Measurements from ENCODE around the gene IQSEC3.
"Not testable (repeated sequence)": the region's sequence is repeated elsewhere in the genome, so short reads cannot be mapped to it uniquely, and the experiment has no call there.

IQSEC3 gene

GRCh38 chr12:128079-128478, 61.5 kb downstream of the IQSEC3 start:
- no peaks in the 10 kb centered on the region for H3K4me1 ChIP-seq (ENCODE audit: control insufficient read depth, insufficient read depth, low read length)
- H3K27ac ChIP-seq (ENCODE audit: low read length) = no peak overlapping the region
- H3K9ac ChIP-seq (ENCODE audit: low read length in 2 of 2) = no peak overlapping the region
- no peaks in the 10 kb centered on the region for H3K9me3 ChIP-seq (ENCODE audit: control insufficient read depth in 2 of 2, low read length in 2 of 2)
- no peak overlapping the region for H3K4me3 ChIP-seq (ENCODE audit: low read length in 2 of 2)
- H3K27me3 ChIP-seq (ENCODE audit: control insufficient read depth in 1 of 2, insufficient read depth in 2 of 2, low read length in 2 of 2) = peaks cover 8 to 20% of the 10 kb centered on the region in 2 donors
- no peaks in the 10 kb centered on the region for H3K36me3 ChIP-seq (ENCODE audit: control insufficient read depth in 2 of 2, insufficient read depth in 2 of 2, low read length in 2 of 2)

GRCh38 chr12:129001-129400, 62.4 kb downstream of the IQSEC3 start:
- H3K9ac ChIP-seq (ENCODE audit: low read length in 2 of 2) = no peak overlapping the region
- H3K9me3 ChIP-seq (ENCODE audit: control insufficient read depth in 2 of 2, low read length in 2 of 2) = no peaks in the 10 kb centered on the region
- no peak overlapping the region for H3K27ac ChIP-seq (ENCODE audit: low read length)
- H3K27me3 ChIP-seq (ENCODE audit: control insufficient read depth in 1 of 2, insufficient read depth in 2 of 2, low read length in 2 of 2) = peaks cover 8 to 20% of the 10 kb centered on the region in 2 donors
- H3K36me3 ChIP-seq (ENCODE audit: control insufficient read depth in 2 of 2, insufficient read depth in 2 of 2, low read length in 2 of 2) = no peaks in the 10 kb centered on the region
- no peak overlapping the region for H3K4me3 ChIP-seq (ENCODE audit: low read length in 2 of 2)
- no peaks in the 10 kb centered on the region for H3K4me1 ChIP-seq (ENCODE audit: control insufficient read depth, insufficient read depth, low read length)

GRCh38 chr12:130519-130918, 64.0 kb downstream of the IQSEC3 start:
- no peaks in the 10 kb centered on the region for H3K4me1 ChIP-seq (ENCODE audit: control insufficient read depth, insufficient read depth, low read length)
- H3K36me3 ChIP-seq (ENCODE audit: control insufficient read depth in 2 of 2, insufficient read depth in 2 of 2, low read length in 2 of 2) = no peaks in the 10 kb centered on the region
- H3K4me3 ChIP-seq (ENCODE audit: low read length in 2 of 2) = no peak overlapping the region
- H3K27me3 ChIP-seq (ENCODE audit: control insufficient read depth in 1 of 2, insufficient read depth in 2 of 2, low read length in 2 of 2) = peaks cover 2 to 19% of the 10 kb centered on the region in 2 donors
- H3K27ac ChIP-seq (ENCODE audit: low read length) = no peak overlapping the region
- no peak overlapping the region for H3K9ac ChIP-seq (ENCODE audit: low read length in 2 of 2)
- no peaks in the 10 kb centered on the region for H3K9me3 ChIP-seq (ENCODE audit: control insufficient read depth in 2 of 2, low read length in 2 of 2)

- Histone ChIP-seq H3K4me3 (ENCODE audit: low read length in 2 of 2) (no peak overlapping the region), H3K9ac (ENCODE audit: low read length in 2 of 2) (no peak overlapping the region), H3K9me3 (ENCODE audit: control insufficient read depth in 2 of 2, low read length in 2 of 2) (no peaks in the 10 kb centered on the region), H3K27me3 (ENCODE audit: control insufficient read depth in 1 of 2, insufficient read depth in 2 of 2, low read length in 2 of 2) (peaks cover 0 to 23% of the 10 kb centered on the region in 2 donors), H3K4me1 (ENCODE audit: control insufficient read depth, insufficient read depth, low read length) (no peaks in the 10 kb centered on the region), H3K36me3 (ENCODE audit: control insufficient read depth in 2 of 2, insufficient read depth in 2 of 2, low read length in 2 of 2) (no peaks in the 10 kb centered on the region), H3K27ac (ENCODE audit: low read length) (no peak overlapping the region)
Measured at GRCh38 chr12:131008-131407, 64.4 kb downstream of the IQSEC3 start.

- Histone ChIP-seq H3K36me3 (ENCODE audit: control insufficient read depth in 2 of 2, insufficient read depth in 2 of 2, low read length in 2 of 2) (no peaks in the 10 kb centered on the region), H3K27ac (ENCODE audit: low read length) (no peak overlapping the region), H3K9ac (ENCODE audit: low read length in 2 of 2) (no peak overlapping the region), H3K4me3 (ENCODE audit: low read length in 2 of 2) (no peak overlapping the region), H3K4me1 (ENCODE audit: control insufficient read depth, insufficient read depth, low read length) (no peaks in the 10 kb centered on the region), H3K9me3 (ENCODE audit: control insufficient read depth in 2 of 2, low read length in 2 of 2) (no peaks in the 10 kb centered on the region), H3K27me3 (ENCODE audit: control insufficient read depth in 1 of 2, insufficient read depth in 2 of 2, low read length in 2 of 2) (peaks cover 0 to 24% of the 10 kb centered on the region in 2 donors)
Measured at GRCh38 chr12:131732-132495, 65.3 kb downstream of the IQSEC3 start.

- H3K9me3 ChIP-seq (ENCODE audit: control insufficient read depth in 2 of 2, low read length in 2 of 2); H3K36me3 ChIP-seq (ENCODE audit: control insufficient read depth in 2 of 2, insufficient read depth in 2 of 2, low read length in 2 of 2); H3K4me3 ChIP-seq (ENCODE audit: low read length in 2 of 2); H3K4me1 ChIP-seq (ENCODE audit: control insufficient read depth, insufficient read depth, low read length); H3K27ac ChIP-seq (ENCODE audit: low read length); H3K9ac ChIP-seq (ENCODE audit: low read length in 2 of 2): not testable (repeated sequence)
- peaks cover 8 to 30% of the 10 kb centered on the region in 2 donors for H3K27me3 ChIP-seq (ENCODE audit: control insufficient read depth in 1 of 2, insufficient read depth in 2 of 2, low read length in 2 of 2)
Measured at GRCh38 chr12:133616-134232, 67.2 kb downstream of the IQSEC3 start.

GRCh38 chr12:135138-135537, 68.6 kb downstream of the IQSEC3 start:
- Histone ChIP-seq H3K27me3 (ENCODE audit: control insufficient read depth in 1 of 2, insufficient read depth in 2 of 2, low read length in 2 of 2) (peaks cover 18 to 29% of the 10 kb centered on the region in 2 donors), H3K9ac (ENCODE audit: low read length in 2 of 2) (no peak overlapping the region), H3K36me3 (ENCODE audit: control insufficient read depth in 2 of 2, insufficient read depth in 2 of 2, low read length in 2 of 2) (no peaks in the 10 kb centered on the region), H3K4me1 (ENCODE audit: control insufficient read depth, insufficient read depth, low read length) (peaks cover 10% of the 10 kb centered on the region), H3K4me3 (ENCODE audit: low read length in 2 of 2) (no peak overlapping the region), H3K9me3 (ENCODE audit: control insufficient read depth in 2 of 2, low read length in 2 of 2) (no peaks in the 10 kb centered on the region), H3K27ac (ENCODE audit: low read length) (no peak overlapping the region)

- no peaks in the 10 kb centered on the region for H3K36me3 ChIP-seq (ENCODE audit: control insufficient read depth in 2 of 2, insufficient read depth in 2 of 2, low read length in 2 of 2)
- H3K4me3 ChIP-seq (ENCODE audit: low read length in 2 of 2) = peak overlapping the region in 1 of 2 donors; percentile 50
- no peak overlapping the region for H3K9ac ChIP-seq (ENCODE audit: low read length in 2 of 2)
- no peaks in the 10 kb centered on the region for H3K9me3 ChIP-seq (ENCODE audit: control insufficient read depth in 2 of 2, low read length in 2 of 2)
- H3K27ac ChIP-seq (ENCODE audit: low read length) = no peak overlapping the region
- H3K4me1 ChIP-seq (ENCODE audit: control insufficient read depth, insufficient read depth, low read length) = peaks cover 10% of the 10 kb centered on the region
- peaks cover 27 to 32% of the 10 kb centered on the region in 2 donors for H3K27me3 ChIP-seq (ENCODE audit: control insufficient read depth in 1 of 2, insufficient read depth in 2 of 2, low read length in 2 of 2)
Measured at GRCh38 chr12:138171-138897, 71.8 kb downstream of the IQSEC3 start.

GRCh38 chr12:138898-139534, 72.4 kb downstream of the IQSEC3 start:
- no peaks in the 10 kb centered on the region for H3K36me3 ChIP-seq (ENCODE audit: control insufficient read depth in 2 of 2, insufficient read depth in 2 of 2, low read length in 2 of 2)
- no peak overlapping the region for H3K27ac ChIP-seq (ENCODE audit: low read length)
- peak overlapping the region; percentile 44 to 50 for H3K4me3 ChIP-seq (ENCODE audit: low read length in 2 of 2)
- H3K4me1 ChIP-seq (ENCODE audit: control insufficient read depth, insufficient read depth, low read length) = peaks cover 10% of the 10 kb centered on the region
- H3K9me3 ChIP-seq (ENCODE audit: control insufficient read depth in 2 of 2, low read length in 2 of 2) = no peaks in the 10 kb centered on the region
- peaks cover 27 to 32% of the 10 kb centered on the region in 2 donors for H3K27me3 ChIP-seq (ENCODE audit: control insufficient read depth in 1 of 2, insufficient read depth in 2 of 2, low read length in 2 of 2)
- H3K9ac ChIP-seq (ENCODE audit: low read length in 2 of 2) = peak overlapping the region in 1 of 2 donors; percentile 6

GRCh38 chr12:139585-139984, 73.0 kb downstream of the IQSEC3 start:
- Histone ChIP-seq H3K4me1 (ENCODE audit: control insufficient read depth, insufficient read depth, low read length) (peaks cover 10% of the 10 kb centered on the region), H3K27me3 (ENCODE audit: control insufficient read depth in 1 of 2, insufficient read depth in 2 of 2, low read length in 2 of 2) (peaks cover 28 to 32% of the 10 kb centered on the region in 2 donors), H3K9ac (ENCODE audit: low read length in 2 of 2) (peak overlapping the region in 1 of 2 donors; percentile 6), H3K27ac (ENCODE audit: low read length) (no peak overlapping the region), H3K9me3 (ENCODE audit: control insufficient read depth in 2 of 2, low read length in 2 of 2) (no peaks in the 10 kb centered on the region), H3K36me3 (ENCODE audit: control insufficient read depth in 2 of 2, insufficient read depth in 2 of 2, low read length in 2 of 2) (no peaks in the 10 kb centered on the region), H3K4me3 (ENCODE audit: low read length in 2 of 2) (peak overlapping the region in 1 of 2 donors; percentile 29)

Data from stomach smooth muscle (tissue), 2 donors.